K562 (cell line): ENCODE data around the gene TRDMT1. TPM values are rescaled to one million over a fixed set of nuclear protein-coding genes. Genes with fewer than 3 reads are reported as not detected.

Source experiments
- CBX3 ChIP-seq, 2 experiments: IDR thresholded peaks; 1 replicate in 1 of 2; 2 replicates in 1 of 2; pipeline ENCODE4 v1.6.1; 2012; ENCODE audit warnings: inconsistent platforms in 2 of 2, low read length in 2 of 2, borderline replicate concordance in 1 of 2, control low read depth in 1 of 2
- E2F4 ChIP-seq: sonication (generic); formaldehyde crosslinking; IDR thresholded peaks from 2 replicates; pipeline ENCODE4 v1.8.0; 2022; ENCODE audit warnings: mild to moderate bottlenecking, low read depth, missing genetic modification reagents
- HINFP ChIP-seq: fragments of 450-650 bp; conservative IDR thresholded peaks from 2 replicates; pipeline ENCODE4 v1.6.1; 2016; ENCODE audit warnings: missing genetic modification characterization, low read depth, mild to moderate bottlenecking, control low read depth, missing compliant biosample characterization
- IRF1 ChIP-seq: sonication (generic); formaldehyde crosslinking; IDR thresholded peaks from 2 replicates; pipeline ENCODE4 v1.8.0; 2022; ENCODE audit warnings: missing genetic modification reagents, mild to moderate bottlenecking, borderline replicate concordance
- NR2C1 ChIP-seq, 2 experiments: fragments of 450-650 bp; IDR thresholded peaks; 2 replicates each; pipeline ENCODE4 v1.6.1; 2017; ENCODE audit warnings: mild to moderate bottlenecking in 2 of 2, antibody characterized with exemption in 1 of 2, inconsistent platforms in 1 of 2, missing compliant biosample characterization in 1 of 2, missing genetic modification characterization in 1 of 2
- SAFB ChIP-seq: fragments of 200-400 bp; formaldehyde crosslinking; IDR thresholded peaks from 2 replicates; pipeline ENCODE4 v1.6.1; 2017; ENCODE audit warnings: low read depth, low read length, borderline replicate concordance
- TRIM28 ChIP-seq: fragments of 450-650 bp; IDR thresholded peaks from 2 replicates; pipeline ENCODE4 v1.6.1; 2017
- ZNF124 ChIP-seq: sonication (generic); formaldehyde crosslinking; IDR thresholded peaks from 2 replicates; pipeline ENCODE4 v1.8.1; 2022; ENCODE audit warnings: missing genetic modification reagents
- polyA plus RNA-seq, 8 experiments: library from polyadenylated mRNA; depleted of rRNA in 4 of 8; stranded (reverse) in 5 of 8; unstranded in 3 of 8; fragments of >200 nt; fragmentation: Nextera tagmentation in 2 of 8; fragmentation: Illumina TruSeq in 1 of 8; extraction: Ambion mirVana in 2 of 8; extraction: Trizol in 1 of 8; gene quantifications; 2 replicates each; pipeline versions ENCODE4 v1.2.1 to v1.2.3, GENCODE V29; 2011 to 2014; ENCODE audit warnings: inconsistent platforms in 1 of 8, missing spikeins in 1 of 8
- total RNA-seq, 7 experiments: library from RNA; depleted of rRNA in 6 of 7; stranded (reverse); fragments of >200 nt in 6 of 7; fragmentation: Illumina TruSeq in 2 of 7; extraction: Trizol in 2 of 7; gene quantifications; 2 replicates each; pipeline versions ENCODE4 v1.2.1 to v1.2.3, GENCODE V29; 2011 to 2021; ENCODE audit warnings: low replicate concordance in 1 of 7
- TF ChIP-seq, protein P1 (sequence below): fragments of 200-600 bp; sonication (generic); IDR thresholded peaks from one replicate; pipeline ENCODE4 v1.6.1; 2012; ENCODE audit warnings: mild to moderate bottlenecking, low read depth, low read length, inconsistent platforms

Gene TRDMT1
- total and polyA plus RNA-seq, 9 of the 15 experiments (the other 6 are each of a cell fraction or from before 2014, with no cell fraction given), result 5.4 to 12.6 (median 9.3) TPM

DNA sequence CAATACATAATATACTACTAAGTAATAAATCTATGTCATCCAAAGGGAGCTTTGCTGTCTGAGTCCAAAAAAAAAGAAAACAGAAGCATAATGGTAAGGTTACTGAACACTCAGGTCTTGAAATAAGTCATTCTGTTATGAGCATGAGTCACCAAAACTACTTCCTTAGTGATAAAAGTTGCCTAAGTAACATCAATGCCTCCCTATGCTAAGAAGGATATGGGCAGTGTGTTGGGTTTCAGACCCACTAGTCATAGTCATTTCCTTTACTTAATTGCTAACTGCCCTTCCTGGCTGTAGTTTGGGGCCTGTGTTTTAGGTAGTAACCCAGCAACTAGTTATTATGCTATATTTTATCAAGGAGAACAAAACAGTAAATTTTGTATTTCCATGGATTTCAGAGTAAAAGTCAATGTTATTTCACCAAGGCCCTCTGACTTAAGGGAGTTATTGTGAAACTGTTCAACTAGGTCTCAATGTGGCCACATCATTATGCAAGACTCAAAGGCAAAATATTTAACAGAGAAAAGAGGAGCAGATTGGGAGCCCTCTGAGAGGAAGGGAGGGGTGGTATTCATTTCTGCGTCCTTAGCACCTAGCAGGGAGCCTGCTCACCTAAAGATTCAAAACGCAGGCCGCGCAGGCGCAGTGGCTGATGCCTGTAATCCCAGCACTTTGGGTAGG is 14.9 kb upstream of the TRDMT1 start (continued):
- no peak for TF ChIP-seq SAFB
- no peak for TF ChIP-seq ZNF124 (CRISPR knock-in tag)
- no peak for TF ChIP-seq CBX3 (IDR thresholded peaks at IDR 0.05; ENCODE audit: borderline replicate concordance in 1 of 2, low read length in 2 of 2)
- TF ChIP-seq IRF1 (CRISPR knock-in tag), result no peak
- no peak; the same call in 1 of the 2 replicates for TF ChIP-seq TRIM28
- TF ChIP-seq E2F4 (CRISPR knock-in tag), result no peak
- TF ChIP-seq NR2C1 (IDR thresholded peaks at IDR 0.05), result no peak
- 0 out of 2 replicates have a peak, but pooled peaks have one; percentile 22 for TF ChIP-seq NR2C1 (tag; IDR thresholded peaks at IDR 0.05)
- no peak for TF ChIP-seq HINFP (tag)
- TF ChIP-seq, protein P1, sequence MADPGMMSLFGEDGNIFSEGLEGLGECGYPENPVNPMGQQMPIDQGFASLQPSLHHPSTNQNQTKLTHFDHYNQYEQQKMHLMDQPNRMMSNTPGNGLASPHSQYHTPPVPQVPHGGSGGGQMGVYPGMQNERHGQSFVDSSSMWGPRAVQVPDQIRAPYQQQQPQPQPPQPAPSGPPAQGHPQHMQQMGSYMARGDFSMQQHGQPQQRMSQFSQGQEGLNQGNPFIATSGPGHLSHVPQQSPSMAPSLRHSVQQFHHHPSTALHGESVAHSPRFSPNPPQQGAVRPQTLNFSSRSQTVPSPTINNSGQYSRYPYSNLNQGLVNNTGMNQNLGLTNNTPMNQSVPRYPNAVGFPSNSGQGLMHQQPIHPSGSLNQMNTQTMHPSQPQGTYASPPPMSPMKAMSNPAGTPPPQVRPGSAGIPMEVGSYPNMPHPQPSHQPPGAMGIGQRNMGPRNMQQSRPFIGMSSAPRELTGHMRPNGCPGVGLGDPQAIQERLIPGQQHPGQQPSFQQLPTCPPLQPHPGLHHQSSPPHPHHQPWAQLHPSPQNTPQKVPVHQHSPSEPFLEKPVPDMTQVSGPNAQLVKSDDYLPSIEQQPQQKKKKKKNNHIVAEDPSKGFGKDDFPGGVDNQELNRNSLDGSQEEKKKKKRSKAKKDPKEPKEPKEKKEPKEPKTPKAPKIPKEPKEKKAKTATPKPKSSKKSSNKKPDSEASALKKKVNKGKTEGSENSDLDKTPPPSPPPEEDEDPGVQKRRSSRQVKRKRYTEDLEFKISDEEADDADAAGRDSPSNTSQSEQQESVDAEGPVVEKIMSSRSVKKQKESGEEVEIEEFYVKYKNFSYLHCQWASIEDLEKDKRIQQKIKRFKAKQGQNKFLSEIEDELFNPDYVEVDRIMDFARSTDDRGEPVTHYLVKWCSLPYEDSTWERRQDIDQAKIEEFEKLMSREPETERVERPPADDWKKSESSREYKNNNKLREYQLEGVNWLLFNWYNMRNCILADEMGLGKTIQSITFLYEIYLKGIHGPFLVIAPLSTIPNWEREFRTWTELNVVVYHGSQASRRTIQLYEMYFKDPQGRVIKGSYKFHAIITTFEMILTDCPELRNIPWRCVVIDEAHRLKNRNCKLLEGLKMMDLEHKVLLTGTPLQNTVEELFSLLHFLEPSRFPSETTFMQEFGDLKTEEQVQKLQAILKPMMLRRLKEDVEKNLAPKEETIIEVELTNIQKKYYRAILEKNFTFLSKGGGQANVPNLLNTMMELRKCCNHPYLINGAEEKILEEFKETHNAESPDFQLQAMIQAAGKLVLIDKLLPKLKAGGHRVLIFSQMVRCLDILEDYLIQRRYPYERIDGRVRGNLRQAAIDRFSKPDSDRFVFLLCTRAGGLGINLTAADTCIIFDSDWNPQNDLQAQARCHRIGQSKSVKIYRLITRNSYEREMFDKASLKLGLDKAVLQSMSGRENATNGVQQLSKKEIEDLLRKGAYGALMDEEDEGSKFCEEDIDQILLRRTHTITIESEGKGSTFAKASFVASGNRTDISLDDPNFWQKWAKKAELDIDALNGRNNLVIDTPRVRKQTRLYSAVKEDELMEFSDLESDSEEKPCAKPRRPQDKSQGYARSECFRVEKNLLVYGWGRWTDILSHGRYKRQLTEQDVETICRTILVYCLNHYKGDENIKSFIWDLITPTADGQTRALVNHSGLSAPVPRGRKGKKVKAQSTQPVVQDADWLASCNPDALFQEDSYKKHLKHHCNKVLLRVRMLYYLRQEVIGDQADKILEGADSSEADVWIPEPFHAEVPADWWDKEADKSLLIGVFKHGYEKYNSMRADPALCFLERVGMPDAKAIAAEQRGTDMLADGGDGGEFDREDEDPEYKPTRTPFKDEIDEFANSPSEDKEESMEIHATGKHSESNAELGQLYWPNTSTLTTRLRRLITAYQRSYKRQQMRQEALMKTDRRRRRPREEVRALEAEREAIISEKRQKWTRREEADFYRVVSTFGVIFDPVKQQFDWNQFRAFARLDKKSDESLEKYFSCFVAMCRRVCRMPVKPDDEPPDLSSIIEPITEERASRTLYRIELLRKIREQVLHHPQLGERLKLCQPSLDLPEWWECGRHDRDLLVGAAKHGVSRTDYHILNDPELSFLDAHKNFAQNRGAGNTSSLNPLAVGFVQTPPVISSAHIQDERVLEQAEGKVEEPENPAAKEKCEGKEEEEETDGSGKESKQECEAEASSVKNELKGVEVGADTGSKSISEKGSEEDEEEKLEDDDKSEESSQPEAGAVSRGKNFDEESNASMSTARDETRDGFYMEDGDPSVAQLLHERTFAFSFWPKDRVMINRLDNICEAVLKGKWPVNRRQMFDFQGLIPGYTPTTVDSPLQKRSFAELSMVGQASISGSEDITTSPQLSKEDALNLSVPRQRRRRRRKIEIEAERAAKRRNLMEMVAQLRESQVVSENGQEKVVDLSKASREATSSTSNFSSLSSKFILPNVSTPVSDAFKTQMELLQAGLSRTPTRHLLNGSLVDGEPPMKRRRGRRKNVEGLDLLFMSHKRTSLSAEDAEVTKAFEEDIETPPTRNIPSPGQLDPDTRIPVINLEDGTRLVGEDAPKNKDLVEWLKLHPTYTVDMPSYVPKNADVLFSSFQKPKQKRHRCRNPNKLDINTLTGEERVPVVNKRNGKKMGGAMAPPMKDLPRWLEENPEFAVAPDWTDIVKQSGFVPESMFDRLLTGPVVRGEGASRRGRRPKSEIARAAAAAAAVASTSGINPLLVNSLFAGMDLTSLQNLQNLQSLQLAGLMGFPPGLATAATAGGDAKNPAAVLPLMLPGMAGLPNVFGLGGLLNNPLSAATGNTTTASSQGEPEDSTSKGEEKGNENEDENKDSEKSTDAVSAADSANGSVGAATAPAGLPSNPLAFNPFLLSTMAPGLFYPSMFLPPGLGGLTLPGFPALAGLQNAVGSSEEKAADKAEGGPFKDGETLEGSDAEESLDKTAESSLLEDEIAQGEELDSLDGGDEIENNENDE, result no peak
